Measurements from ENCODE around the gene ZFAND6.

- TF ChIP-seq TARDBP (IDR thresholded peaks at IDR 0.05): no peak
- TF ChIP-seq SUZ12 (IDR thresholded peaks at IDR 0.05): no peak
Measured at GRCh38 chr15:80107204-80107603, 47.7 kb downstream of the ZFAND6 start.

Data from HEK293T (cell line).